GM23248 (cell line): ENCODE results near the gene FCGBP.
"Not testable (repeated sequence)": the region's sequence is repeated elsewhere in the genome, so short reads cannot be mapped to it uniquely, and the experiment has no call there.

Experiments
- EZH2 ChIP-seq: fragments of 200-600 bp; sonication (generic); IDR thresholded peaks from 2 replicates; pipeline ENCODE4 v1.6.1; 2018; ENCODE audit warnings: antibody characterized with exemption, mild to moderate bottlenecking; ENCODE audit not compliant: insufficient read depth, poor library complexity, severe bottlenecking
- EZH2phosphoT487 ChIP-seq: fragments of 200-600 bp; sonication (generic); IDR thresholded peaks from 2 replicates; pipeline ENCODE4 v1.6.1; 2018; ENCODE audit warnings: antibody characterized with exemption, moderate library complexity, mild to moderate bottlenecking, low read depth; ENCODE audit not compliant: insufficient read depth

DNA sequence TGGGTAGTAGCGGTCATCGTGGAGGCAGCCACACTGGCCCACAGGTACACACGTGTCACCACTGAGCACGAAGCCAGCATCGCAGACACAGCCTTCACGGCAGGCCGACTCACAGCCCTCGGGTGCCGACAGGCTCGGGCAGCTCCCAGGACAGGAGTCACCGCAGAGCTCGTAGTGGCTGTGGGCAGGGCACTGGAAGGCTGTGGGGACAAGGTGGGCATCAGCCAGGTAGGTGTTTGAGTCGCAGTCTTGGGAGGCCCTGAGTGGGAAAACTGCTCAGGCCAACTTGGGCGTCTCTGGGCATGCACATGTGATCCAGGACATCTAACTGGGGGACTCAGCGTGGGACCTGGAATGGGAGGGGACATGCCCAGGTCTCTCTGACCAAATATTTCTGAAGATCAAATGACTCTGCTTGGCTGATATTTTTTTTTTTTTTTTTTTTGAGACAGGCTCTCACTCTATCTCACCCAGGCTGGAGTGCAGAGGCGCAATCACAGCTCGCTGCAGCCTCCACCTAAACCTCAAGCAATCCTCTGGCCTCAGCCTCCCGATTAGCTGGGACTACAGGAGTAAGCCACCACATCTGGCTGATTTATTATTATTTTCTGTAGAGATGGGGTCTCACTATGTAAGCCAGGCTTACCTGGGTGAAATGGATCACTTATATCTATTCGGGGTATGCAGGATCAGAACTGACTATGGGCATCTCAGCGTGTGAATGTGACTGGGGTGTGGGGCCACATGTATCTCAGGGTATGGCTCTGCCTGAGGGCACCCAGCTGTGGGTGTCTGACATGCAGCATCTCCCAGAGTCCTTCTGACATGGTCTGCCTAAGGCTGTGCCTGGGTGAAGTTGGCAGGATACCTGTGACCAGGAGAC, 44.3 kb downstream of the FCGBP start:
- TF ChIP-seq EZH2phosphoT487, EZH2: not testable (repeated sequence)
